ENCODE results near the gene P2RY4.
"Not testable (repeated sequence)": the region's sequence is repeated elsewhere in the genome, so short reads cannot be mapped to it uniquely, and the experiment has no call there.

The P2RY4 gene

DNA sequence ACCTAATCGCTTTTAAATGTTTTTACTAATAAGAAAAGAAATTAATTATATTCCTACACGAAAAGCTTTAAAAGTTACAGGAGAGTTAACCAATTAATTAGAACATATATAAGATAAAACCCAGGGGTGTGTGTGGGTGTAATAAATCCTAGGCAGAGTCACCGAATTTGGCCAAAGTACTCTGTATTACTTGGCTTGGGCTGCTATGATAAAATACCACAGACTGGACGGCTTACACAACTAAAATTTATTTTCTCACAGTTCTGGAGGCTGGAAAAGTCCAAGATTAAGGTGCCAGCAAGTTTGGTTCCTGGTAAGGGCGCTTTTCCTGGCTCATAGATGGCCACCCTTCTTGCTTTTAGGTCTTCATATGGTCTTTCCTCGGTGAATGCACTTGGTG is 15.1 kb downstream of the P2RY4 start:
- no peaks in the 10 kb centered on the region for H3K9me2 ChIP-seq (replicated peaks; ENCODE audit: insufficient read depth, low read length)
- H2AFZ ChIP-seq (ENCODE audit: low read depth, low read length, severe bottlenecking) = no peak overlapping the region
- no peaks in the 10 kb centered on the region for H3K79me2 ChIP-seq (ENCODE audit: insufficient read depth, low read length)
- no peak overlapping the region for H3K4me2 ChIP-seq (ENCODE audit: low read depth, low read length, poor library complexity, severe bottlenecking)
- no peaks in the 10 kb centered on the region for H3K9me3 ChIP-seq (ENCODE audit: insufficient read depth, low read length)
- H3K9ac ChIP-seq (ENCODE audit: low read length) = no peak overlapping the region
- no peaks in the 10 kb centered on the region for H3K27me3 ChIP-seq (ENCODE audit: low read length)
- H3K36me3 ChIP-seq (ENCODE audit: low read length) = no peaks in the 10 kb centered on the region
- TF ChIP-seq EZH2phosphoT487 (conservative IDR thresholded peaks at IDR 0.05; ENCODE audit: low read length) (no peak), CTCF (IDR thresholded peaks at IDR 0.05; ENCODE audit: insufficient read depth, low read length, poor library complexity, severe bottlenecking) (no peak)
- H3K4me3 ChIP-seq (ENCODE audit: insufficient read depth, low read length, poor library complexity, severe bottlenecking) = no peak overlapping the region
- H4K20me1 ChIP-seq (ENCODE audit: low read depth, low read length) = no peaks in the 10 kb centered on the region
- H3F3A ChIP-seq (ENCODE audit: insufficient read depth) = no peaks in the 10 kb centered on the region
- no peak overlapping the region for H3K27ac ChIP-seq (ENCODE audit: low read depth, low read length)

DNA sequence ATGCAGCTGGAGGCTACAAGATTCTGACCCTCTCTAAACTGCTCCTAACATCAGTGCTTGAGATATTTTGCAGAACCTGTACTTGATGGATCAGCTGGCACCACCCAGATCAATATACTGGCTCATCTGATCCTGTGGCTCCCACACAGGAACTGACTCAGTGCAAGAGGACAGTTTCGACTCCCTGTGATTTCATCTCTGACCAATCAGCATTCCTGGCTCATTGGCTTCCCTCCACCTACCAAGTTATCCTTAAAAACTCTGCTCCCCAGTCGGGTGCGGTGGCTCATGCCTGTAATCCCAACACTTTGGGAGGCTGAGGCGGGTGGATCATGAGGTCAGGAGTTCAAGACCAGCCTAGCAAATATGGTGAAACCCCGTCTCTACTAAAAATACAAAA is 16.4 kb downstream of the P2RY4 start:
- H3K4me3 ChIP-seq (ENCODE audit: insufficient read depth, low read length, poor library complexity, severe bottlenecking); H3K9me3 ChIP-seq (ENCODE audit: insufficient read depth, low read length); H3K4me2 ChIP-seq (ENCODE audit: low read depth, low read length, poor library complexity, severe bottlenecking); H3K79me2 ChIP-seq (ENCODE audit: insufficient read depth, low read length); H3K9me2 ChIP-seq (replicated peaks; ENCODE audit: insufficient read depth, low read length); H3K27ac ChIP-seq (ENCODE audit: low read depth, low read length); H3F3A ChIP-seq (ENCODE audit: insufficient read depth); H2AFZ ChIP-seq (ENCODE audit: low read depth, low read length, severe bottlenecking); H4K20me1 ChIP-seq (ENCODE audit: low read depth, low read length); H3K9ac ChIP-seq (ENCODE audit: low read length); H3K27me3 ChIP-seq (ENCODE audit: low read length); H3K36me3 ChIP-seq (ENCODE audit: low read length): not testable (repeated sequence)

- Histone ChIP-seq H3K27me3 (ENCODE audit: low read length) (no peaks in the 10 kb centered on the region), H3K9ac (ENCODE audit: low read length) (no peak overlapping the region), H3F3A (ENCODE audit: insufficient read depth) (no peaks in the 10 kb centered on the region), H3K9me3 (ENCODE audit: insufficient read depth, low read length) (no peaks in the 10 kb centered on the region), H4K20me1 (ENCODE audit: low read depth, low read length) (no peaks in the 10 kb centered on the region), H3K27ac (ENCODE audit: low read depth, low read length) (no peak overlapping the region), H3K79me2 (ENCODE audit: insufficient read depth, low read length) (no peaks in the 10 kb centered on the region), H3K4me3 (ENCODE audit: insufficient read depth, low read length, poor library complexity, severe bottlenecking) (no peak overlapping the region), H2AFZ (ENCODE audit: low read depth, low read length, severe bottlenecking) (no peak overlapping the region), H3K36me3 (ENCODE audit: low read length) (no peaks in the 10 kb centered on the region), H3K4me2 (ENCODE audit: low read depth, low read length, poor library complexity, severe bottlenecking) (no peak overlapping the region), H3K9me2 (replicated peaks; ENCODE audit: insufficient read depth, low read length) (no peaks in the 10 kb centered on the region)
- TF ChIP-seq EZH2phosphoT487 (conservative IDR thresholded peaks at IDR 0.05; ENCODE audit: low read length) = no peak
- TF ChIP-seq CTCF (IDR thresholded peaks at IDR 0.05; ENCODE audit: insufficient read depth, low read length, poor library complexity, severe bottlenecking) = no peak
These were observed 18.5 kb downstream of the P2RY4 start for GRCh38 chrX:70241501-70241900.

- no peaks in the 10 kb centered on the region for H3K9me3 ChIP-seq (ENCODE audit: insufficient read depth, low read length)
- H3K27ac ChIP-seq (ENCODE audit: low read depth, low read length) = no peak overlapping the region
- TF ChIP-seq CTCF (IDR thresholded peaks at IDR 0.05; ENCODE audit: insufficient read depth, low read length, poor library complexity, severe bottlenecking) (no peak), EZH2phosphoT487 (conservative IDR thresholded peaks at IDR 0.05; ENCODE audit: low read length) (no peak)
- H3K9me2 ChIP-seq (replicated peaks; ENCODE audit: insufficient read depth, low read length) = no peaks in the 10 kb centered on the region
- H3K79me2 ChIP-seq (ENCODE audit: insufficient read depth, low read length) = no peaks in the 10 kb centered on the region
- H3K4me2 ChIP-seq (ENCODE audit: low read depth, low read length, poor library complexity, severe bottlenecking) = no peak overlapping the region
- no peak overlapping the region for H3K9ac ChIP-seq (ENCODE audit: low read length)
- no peaks in the 10 kb centered on the region for H3F3A ChIP-seq (ENCODE audit: insufficient read depth)
- no peak overlapping the region for H2AFZ ChIP-seq (ENCODE audit: low read depth, low read length, severe bottlenecking)
- H3K36me3 ChIP-seq (ENCODE audit: low read length) = no peaks in the 10 kb centered on the region
- no peaks in the 10 kb centered on the region for H3K27me3 ChIP-seq (ENCODE audit: low read length)
- no peaks in the 10 kb centered on the region for H4K20me1 ChIP-seq (ENCODE audit: low read depth, low read length)
- no peak overlapping the region for H3K4me3 ChIP-seq (ENCODE audit: insufficient read depth, low read length, poor library complexity, severe bottlenecking)
These were observed 19.3 kb downstream of the P2RY4 start for GRCh38 chrX:70240751-70241150.

Measured in SU-DHL-6 (cell line).